ENCODE measurements around the gene GRAPL. TPM values are rescaled to one million over a fixed set of nuclear protein-coding genes. Genes with fewer than 3 reads are reported as not detected.
A peak's percentile ranks its signal among the peaks of the same experiment; 100 is the strongest.

GRAPL gene
- total and polyA plus RNA-seq, 2 of the 13 experiments (the other 11 are each of a cell fraction or from before 2014, with no cell fraction given) = 0.62 TPM; not detected in 1

GRCh38 chr17:19187883-19188869 lies 60.8 kb downstream of the GRAPL start (continued):
- TF ChIP-seq ZNF574 (CRISPR knock-in tag; IDR thresholded peaks at IDR 0.05) (0 out of 2 replicates have a peak, but pooled peaks have one; percentile 31), ZNF331 (CRISPR knock-in tag; IDR thresholded peaks at IDR 0.05) (peak; percentile 49; the same call in 1 of the 2 replicates), ZNF580 (CRISPR knock-in tag; IDR thresholded peaks at IDR 0.05; ENCODE audit: borderline replicate concordance, low read depth) (0 out of 2 replicates have a peak, but pooled peaks have one; percentile 32), DNMT3B (CRISPR knock-in tag; conservative IDR thresholded peaks at IDR 0.05) (0 out of 2 replicates have a peak, but pooled peaks have one; percentile 44), GATA4 (IDR thresholded peaks at IDR 0.05; ENCODE audit: borderline replicate concordance, low read depth) (peak; percentile 84), KLF16 (CRISPR knock-in tag; IDR thresholded peaks at IDR 0.05) (peak in 1 of 2 experiments; percentile 48; a peak in 1 of 4 replicates), NKX3-1 (CRISPR knock-in tag; IDR thresholded peaks at IDR 0.05) (0 out of 2 replicates have a peak, but pooled peaks have one; percentile 40), RARA (CRISPR knock-in tag; IDR thresholded peaks at IDR 0.05) (0 out of 2 replicates have a peak, but pooled peaks have one; percentile 29), CBX1 (IDR thresholded peaks at IDR 0.05; ENCODE audit: low read depth) (peak; percentile 85), KDM4B (CRISPR knock-in tag; IDR thresholded peaks at IDR 0.05) (0 out of 2 replicates have a peak, but pooled peaks have one; percentile 41), ZGPAT (CRISPR knock-in tag; IDR thresholded peaks at IDR 0.05) (0 out of 2 replicates have a peak, but pooled peaks have one; percentile 39), MIER3 (CRISPR knock-in tag; IDR thresholded peaks at IDR 0.05; ENCODE audit: borderline replicate concordance) (0 out of 2 replicates have a peak, but pooled peaks have one; percentile 33), TFE3 (CRISPR knock-in tag; IDR thresholded peaks at IDR 0.05) (0 out of 2 replicates have a peak, but pooled peaks have one; percentile 36), ELF3 (CRISPR knock-in tag; IDR thresholded peaks at IDR 0.05) (0 out of 2 replicates have a peak, but pooled peaks have one; percentile 32), ZC3H4 (CRISPR knock-in tag; IDR thresholded peaks at IDR 0.05; ENCODE audit: borderline replicate concordance) (peak; percentile 85; the same call in 1 of the 2 replicates), THAP11 (CRISPR knock-in tag; IDR thresholded peaks at IDR 0.05) (peak; percentile 51; the same call in 1 of the 2 replicates), SAP130 (CRISPR knock-in tag; IDR thresholded peaks at IDR 0.05; ENCODE audit: low read depth) (peak; percentile 44), FOXA3 (CRISPR knock-in tag; IDR thresholded peaks at IDR 0.05) (peak; percentile 34; the same call in 1 of the 2 replicates)

Measured in HepG2 (cell line).